Activated naive CD4-positive, alpha-beta T cell treated with anti-CD3 and anti-CD28 coated beads, Interleukin-2, amount 10 ng/mL, durations not matched to agents 7 days and 5 days (primary cell): Measurements from ENCODE around the gene EYA2.
"Not testable (repeated sequence)": the region's sequence is repeated elsewhere in the genome, so short reads cannot be mapped to it uniquely, and the experiment has no call there.

Experiments
- CTCF ChIA-PET: fragments of 350-600 bp; sonication (Branson Sonifier 250); formaldehyde crosslinking; loops from one replicate; lab custom pipeline; 2021; ENCODE audit warnings: antibody characterized with exemption; lab: Charles Lee
- DNase-seq: peaks from one replicate; pipeline ENCODE4 v3.0.0-alpha.2; 2020
- H3K27ac Mint-ChIP-seq: one replicate; pipeline ENCODE4 v1.8.0; 2021; ENCODE audit warnings: mild to moderate bottlenecking, moderate library complexity, mixed read lengths
- H3K27me3 Mint-ChIP-seq: one replicate; pipeline ENCODE4 v1.8.0; 2021; ENCODE audit warnings: mild to moderate bottlenecking, mixed read lengths
- H3K36me3 Mint-ChIP-seq: one replicate; pipeline ENCODE4 v1.8.0; 2021; ENCODE audit warnings: mixed read lengths
- H3K4me1 Mint-ChIP-seq: one replicate; pipeline ENCODE4 v1.8.0; 2021; ENCODE audit warnings: mixed read lengths
- H3K4me3 Mint-ChIP-seq: one replicate; pipeline ENCODE4 v1.8.0; 2021; ENCODE audit warnings: mild to moderate bottlenecking, moderate library complexity, mixed read lengths
- H3K9me3 Mint-ChIP-seq: one replicate; pipeline ENCODE4 v1.8.0; 2021; ENCODE audit warnings: mixed read lengths

EYA2 gene

DNA sequence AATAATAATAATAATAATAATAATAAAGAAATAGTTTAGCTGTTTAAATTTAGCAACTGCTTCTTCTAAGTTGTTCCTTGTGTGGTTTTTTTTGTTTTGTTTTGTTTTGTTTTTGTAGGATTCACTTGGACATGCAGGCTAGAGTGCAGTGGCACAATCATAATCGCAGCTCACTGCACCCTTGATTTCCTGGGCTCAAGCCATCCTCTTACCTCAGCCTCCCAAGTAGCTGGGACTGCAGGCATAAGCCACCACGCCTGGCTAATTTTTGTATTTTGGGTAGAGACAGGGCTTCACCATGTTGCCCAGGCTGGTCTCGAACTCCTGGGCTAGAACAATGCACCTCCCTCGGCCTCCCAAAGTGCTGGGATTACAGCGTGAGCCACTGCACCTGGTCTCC lies 15.3 kb upstream of the EYA2 start:
- no peak for DNase-seq
- H3K27me3 Mint-ChIP-seq: peaks cover 27% of the 10 kb centered on the region

GRCh38 chr20:46879963-46880362 lies 14.7 kb upstream of the EYA2 start:
- H3K27me3 Mint-ChIP-seq: peaks cover 21% of the 10 kb centered on the region
- H3K27ac Mint-ChIP-seq, H3K36me3 Mint-ChIP-seq, CTCF ChIA-PET, H3K9me3 Mint-ChIP-seq, DNase-seq, H3K4me1 Mint-ChIP-seq, H3K4me3 Mint-ChIP-seq: not testable (repeated sequence)

More for the DNA sequence above, 15.3 kb upstream of the EYA2 start:
- Mint-ChIP-seq H3K27ac (no peak overlapping the region), H3K9me3 (no peaks in the 10 kb centered on the region), H3K4me1 (no peaks in the 10 kb centered on the region), H3K4me3 (no peak overlapping the region), H3K36me3 (no peaks in the 10 kb centered on the region)
- CTCF ChIA-PET: no interaction called here

DNA sequence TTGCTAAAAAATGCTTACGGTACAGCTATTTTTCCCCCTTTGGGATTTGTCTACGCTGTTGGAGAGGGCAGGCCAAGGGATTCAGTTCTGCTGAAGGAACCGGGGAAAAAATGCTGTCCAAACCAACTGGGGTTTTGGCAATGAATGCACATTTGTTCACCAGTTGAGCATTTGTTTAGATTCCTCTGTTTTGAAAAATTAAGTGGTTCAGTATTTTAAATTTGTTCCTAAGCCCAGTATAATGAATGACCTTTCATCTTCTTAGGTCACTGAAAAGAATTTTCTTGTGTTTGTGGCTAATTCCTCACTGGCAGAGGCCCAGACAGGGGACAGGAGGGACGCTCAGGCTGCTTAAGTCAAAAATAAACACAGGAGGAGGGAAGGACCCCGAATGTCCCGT lies 10.8 kb upstream of the EYA2 start:
- no peak for DNase-seq
- no peaks in the 10 kb centered on the region for H3K9me3 Mint-ChIP-seq
- H3K27ac Mint-ChIP-seq: no peak overlapping the region
- no peaks in the 10 kb centered on the region for H3K4me1 Mint-ChIP-seq
- no peaks in the 10 kb centered on the region for H3K36me3 Mint-ChIP-seq
- CTCF ChIA-PET: no interaction called here
- no peak overlapping the region for H3K4me3 Mint-ChIP-seq
- H3K27me3 Mint-ChIP-seq: peaks cover 29% of the 10 kb centered on the region

GRCh38 chr20:46890682-46891081 lies 4.0 kb upstream of the EYA2 start:
- DNase-seq: no peak
- no peak overlapping the region for H3K4me3 Mint-ChIP-seq
- no peaks in the 10 kb centered on the region for H3K36me3 Mint-ChIP-seq
- H3K4me1 Mint-ChIP-seq: peaks cover 2% of the 10 kb centered on the region
- no peaks in the 10 kb centered on the region for H3K9me3 Mint-ChIP-seq
- H3K27me3 Mint-ChIP-seq: peaks cover 63% of the 10 kb centered on the region
- H3K27ac Mint-ChIP-seq: no peak overlapping the region
- CTCF ChIA-PET: no interaction called here

DNA sequence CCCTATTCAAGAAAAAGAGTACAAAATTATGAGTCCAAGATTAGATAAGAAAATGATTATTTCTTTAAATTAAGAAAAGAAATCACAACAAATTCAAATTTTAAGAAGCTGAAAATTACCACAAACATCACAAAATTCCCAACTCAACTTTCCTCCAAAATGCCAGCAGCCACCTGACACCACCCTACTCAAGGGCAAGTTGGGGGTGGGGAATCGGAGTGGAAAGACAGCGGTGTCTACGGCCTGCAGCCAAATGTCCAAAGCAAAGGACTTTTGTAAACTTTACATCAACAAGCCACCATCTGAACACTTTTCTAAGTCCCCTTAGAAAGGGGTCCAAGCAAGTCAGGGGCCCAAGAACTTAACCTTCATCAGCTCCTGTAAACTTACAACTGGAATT lies 1.6 kb upstream of the EYA2 start:
- CTCF ChIA-PET: no interaction called here
- H3K9me3 Mint-ChIP-seq: no peaks in the 10 kb centered on the region

GRCh38 chr20:46893877-46894578 lies 615 bp upstream of the EYA2 start:
- peaks cover 2% of the 10 kb centered on the region for H3K4me1 Mint-ChIP-seq
- peaks cover 77% of the 10 kb centered on the region for H3K27me3 Mint-ChIP-seq
- H3K9me3 Mint-ChIP-seq: no peaks in the 10 kb centered on the region
- DNase-seq: no peak
- H3K27ac Mint-ChIP-seq: no peak overlapping the region
- CTCF ChIA-PET: no interaction called here
- no peak overlapping the region for H3K4me3 Mint-ChIP-seq
- no peaks in the 10 kb centered on the region for H3K36me3 Mint-ChIP-seq

More for the DNA sequence above, 1.6 kb upstream of the EYA2 start:
- peaks cover 82% of the 10 kb centered on the region for H3K27me3 Mint-ChIP-seq
- DNase-seq: no peak
- H3K4me3 Mint-ChIP-seq: no peak overlapping the region
- no peaks in the 10 kb centered on the region for H3K36me3 Mint-ChIP-seq
- peaks cover 2% of the 10 kb centered on the region for H3K4me1 Mint-ChIP-seq
- no peak overlapping the region for H3K27ac Mint-ChIP-seq

- Mint-ChIP-seq H3K36me3 (no peaks in the 10 kb centered on the region), H3K4me3 (no peak overlapping the region), H3K9me3 (no peaks in the 10 kb centered on the region), H3K27ac (no peak overlapping the region), H3K27me3 (peaks cover 72% of the 10 kb centered on the region), H3K4me1 (peaks cover 2% of the 10 kb centered on the region)
- DNase-seq: no peak
- CTCF ChIA-PET: no interaction called here
These were observed 595 bp downstream of the EYA2 start for GRCh38 chr20:46894971-46895905.

DNA sequence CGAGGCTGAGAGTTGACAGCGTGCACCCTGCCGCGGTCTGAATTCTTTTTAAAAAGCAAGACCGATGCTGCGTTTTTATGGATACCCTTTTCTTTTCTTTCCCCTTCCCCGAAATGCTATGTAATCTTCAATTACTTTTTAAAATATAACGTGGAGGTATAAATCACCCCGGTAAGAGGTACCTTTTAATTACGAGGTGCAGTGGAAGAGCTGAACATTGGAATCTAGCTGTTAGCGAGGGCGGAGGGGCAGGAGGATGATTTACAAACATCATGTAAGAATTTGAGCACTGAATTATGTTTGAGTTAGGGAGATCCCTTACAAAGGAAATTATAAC lies 1.2 kb downstream of the EYA2 start:
- no peak overlapping the region for H3K27ac Mint-ChIP-seq
- no peaks in the 10 kb centered on the region for H3K9me3 Mint-ChIP-seq
- H3K4me3 Mint-ChIP-seq: no peak overlapping the region
- H3K36me3 Mint-ChIP-seq: no peaks in the 10 kb centered on the region
- CTCF ChIA-PET: no interaction called here
- H3K4me1 Mint-ChIP-seq: peaks cover 2% of the 10 kb centered on the region
- H3K27me3 Mint-ChIP-seq: peaks cover 70% of the 10 kb centered on the region
- no peak for DNase-seq

- Mint-ChIP-seq H3K27me3 (peaks cover 74% of the 10 kb centered on the region), H3K27ac (no peak overlapping the region), H3K9me3 (no peaks in the 10 kb centered on the region), H3K4me1 (peaks cover 2% of the 10 kb centered on the region), H3K4me3 (no peak overlapping the region), H3K36me3 (no peaks in the 10 kb centered on the region)
- CTCF ChIA-PET: no interaction called here
- DNase-seq: no peak
These were observed 2.8 kb downstream of the EYA2 start for GRCh38 chr20:46897328-46897880.

DNA sequence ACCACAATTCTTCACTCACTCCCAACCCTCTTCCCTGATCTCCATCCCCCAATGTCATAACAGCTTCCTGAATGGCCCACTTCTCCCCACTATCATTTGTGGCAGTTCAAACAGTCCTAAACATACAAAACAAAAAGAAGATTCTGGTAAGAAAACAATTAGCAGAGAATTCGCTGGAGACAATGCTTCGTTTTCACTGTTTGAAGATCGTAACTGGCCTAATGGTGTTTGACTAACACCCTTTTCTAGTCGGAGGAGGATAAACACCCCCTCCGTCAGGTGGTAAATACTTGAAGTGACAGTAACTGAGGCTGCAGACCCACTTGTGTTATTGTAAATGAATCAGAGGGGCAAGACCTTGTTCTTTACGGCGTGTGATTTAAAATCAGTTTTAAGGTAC lies 3.8 kb downstream of the EYA2 start:
- peaks cover 71% of the 10 kb centered on the region for H3K27me3 Mint-ChIP-seq
- H3K36me3 Mint-ChIP-seq: no peaks in the 10 kb centered on the region
- no peak overlapping the region for H3K4me3 Mint-ChIP-seq
- H3K27ac Mint-ChIP-seq: no peak overlapping the region
- CTCF ChIA-PET: no interaction called here
- no peaks in the 10 kb centered on the region for H3K9me3 Mint-ChIP-seq
- H3K4me1 Mint-ChIP-seq: peaks cover 2% of the 10 kb centered on the region
- no peak for DNase-seq

- Mint-ChIP-seq H3K4me3 (no peak overlapping the region), H3K9me3 (no peaks in the 10 kb centered on the region), H3K27ac (no peak overlapping the region)
These were observed 5.0 kb downstream of the EYA2 start for GRCh38 chr20:46899621-46900020.

DNA sequence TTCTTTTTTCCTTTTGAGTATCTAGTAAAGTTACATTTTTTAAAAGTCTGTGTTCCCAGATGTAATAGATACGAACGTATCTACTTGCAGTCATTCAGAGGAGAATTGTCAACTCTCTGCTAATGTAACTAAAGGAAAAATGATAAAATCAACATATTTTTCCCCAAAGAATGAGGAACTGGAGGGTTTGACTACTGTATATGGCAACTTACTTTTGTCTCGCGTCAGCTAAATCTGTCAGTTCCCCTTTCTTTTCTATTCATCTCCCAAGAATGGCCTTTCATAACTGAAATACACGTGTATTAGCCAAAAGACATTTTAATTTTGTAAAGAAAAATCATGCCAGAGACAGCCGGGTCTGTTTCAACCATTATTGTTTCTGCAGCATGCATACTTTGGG lies 5.4 kb downstream of the EYA2 start:
- no peaks in the 10 kb centered on the region for H3K4me1 Mint-ChIP-seq
- no peaks in the 10 kb centered on the region for H3K36me3 Mint-ChIP-seq
- peaks cover 57% of the 10 kb centered on the region for H3K27me3 Mint-ChIP-seq
- H3K9me3 Mint-ChIP-seq: no peaks in the 10 kb centered on the region
- no peak overlapping the region for H3K27ac Mint-ChIP-seq
- no peak for DNase-seq
- CTCF ChIA-PET: no interaction called here
- no peak overlapping the region for H3K4me3 Mint-ChIP-seq

More at GRCh38 chr20:46899621-46900020, 5.0 kb downstream of the EYA2 start:
- Mint-ChIP-seq H3K4me1 (no peaks in the 10 kb centered on the region), H3K36me3 (no peaks in the 10 kb centered on the region), H3K27me3 (peaks cover 60% of the 10 kb centered on the region)
- CTCF ChIA-PET: no interaction called here
- DNase-seq: no peak

GRCh38 chr20:46900826-46901225 lies 6.2 kb downstream of the EYA2 start:
- DNase-seq: no peak
- Mint-ChIP-seq H3K9me3 (no peaks in the 10 kb centered on the region), H3K27ac (no peak overlapping the region), H3K36me3 (no peaks in the 10 kb centered on the region), H3K4me1 (no peaks in the 10 kb centered on the region), H3K27me3 (peaks cover 52% of the 10 kb centered on the region), H3K4me3 (no peak overlapping the region)
- CTCF ChIA-PET: no interaction called here

DNA sequence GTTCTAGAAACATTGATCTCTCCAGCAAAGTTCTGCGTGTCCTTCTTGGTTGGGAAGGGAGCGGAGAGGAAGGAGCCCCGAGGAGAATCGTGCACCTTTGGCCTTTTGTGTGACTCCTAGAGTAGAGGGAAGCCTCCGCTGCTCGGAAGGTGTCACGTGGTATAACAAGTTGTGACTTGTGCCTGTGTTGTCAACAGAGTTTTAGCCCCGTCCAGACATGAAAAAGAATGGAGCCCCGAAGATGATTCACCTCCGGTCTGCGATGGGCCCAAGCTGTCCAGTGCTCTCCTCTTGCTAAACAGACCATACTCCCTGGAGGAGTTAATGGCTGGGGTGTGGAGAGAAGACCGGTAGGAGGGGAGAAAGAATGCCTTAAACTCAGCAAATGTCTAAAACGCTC lies 7.0 kb downstream of the EYA2 start:
- DNase-seq: no peak
- Mint-ChIP-seq H3K27me3 (peaks cover 44% of the 10 kb centered on the region), H3K27ac (no peak overlapping the region), H3K9me3 (no peaks in the 10 kb centered on the region), H3K36me3 (no peaks in the 10 kb centered on the region), H3K4me3 (no peak overlapping the region), H3K4me1 (no peaks in the 10 kb centered on the region)
- CTCF ChIA-PET: no interaction called here

DNA sequence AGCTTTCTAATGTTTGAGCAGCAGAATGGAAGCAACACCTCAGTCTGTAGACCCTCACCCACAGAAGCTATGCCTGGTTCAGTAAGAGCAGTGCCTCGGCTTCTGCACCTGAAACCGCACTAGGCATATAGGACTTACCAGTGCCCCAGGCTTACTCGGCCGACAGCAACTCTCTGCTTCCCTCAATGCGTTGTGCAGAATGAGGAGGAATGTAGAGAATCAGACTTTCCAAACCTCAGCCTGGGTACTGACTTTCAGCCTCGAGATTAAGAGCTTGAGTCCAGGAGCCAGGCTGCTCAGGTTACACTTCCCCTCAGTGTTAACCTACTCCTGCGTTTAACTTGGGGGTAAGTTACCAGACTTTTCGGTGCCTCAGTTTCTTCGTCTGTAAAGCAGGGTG lies 8.6 kb downstream of the EYA2 start:
- Mint-ChIP-seq H3K27me3 (peaks cover 34% of the 10 kb centered on the region), H3K27ac (no peak overlapping the region), H3K9me3 (no peaks in the 10 kb centered on the region), H3K36me3 (no peaks in the 10 kb centered on the region), H3K4me1 (no peaks in the 10 kb centered on the region), H3K4me3 (no peak overlapping the region)
- DNase-seq: no peak
- CTCF ChIA-PET: no interaction called here
